Fibroblast of lung (primary cell): ENCODE measurements around the gene ICE2.

ENCODE experiments used
- CTCF ChIP-seq, 2 donors: IDR thresholded peaks in 1 of 2; conservative IDR thresholded peaks in 1 of 2; 1 replicate in 1 of 2; 2 replicates in 1 of 2; pipeline ENCODE4 v1.5.1; 2011 to 2012; ENCODE audit warnings: low read length in 2 of 2, control low read depth in 1 of 2, inconsistent platforms in 1 of 2, low read depth in 1 of 2, mild to moderate bottlenecking in 1 of 2
- EZH2 ChIP-seq: IDR thresholded peaks from 2 replicates; pipeline ENCODE4 v1.5.1; 2012; ENCODE audit warnings: low read length, control low read depth, mild to moderate bottlenecking; ENCODE audit errors: missing control alignments

DNA sequence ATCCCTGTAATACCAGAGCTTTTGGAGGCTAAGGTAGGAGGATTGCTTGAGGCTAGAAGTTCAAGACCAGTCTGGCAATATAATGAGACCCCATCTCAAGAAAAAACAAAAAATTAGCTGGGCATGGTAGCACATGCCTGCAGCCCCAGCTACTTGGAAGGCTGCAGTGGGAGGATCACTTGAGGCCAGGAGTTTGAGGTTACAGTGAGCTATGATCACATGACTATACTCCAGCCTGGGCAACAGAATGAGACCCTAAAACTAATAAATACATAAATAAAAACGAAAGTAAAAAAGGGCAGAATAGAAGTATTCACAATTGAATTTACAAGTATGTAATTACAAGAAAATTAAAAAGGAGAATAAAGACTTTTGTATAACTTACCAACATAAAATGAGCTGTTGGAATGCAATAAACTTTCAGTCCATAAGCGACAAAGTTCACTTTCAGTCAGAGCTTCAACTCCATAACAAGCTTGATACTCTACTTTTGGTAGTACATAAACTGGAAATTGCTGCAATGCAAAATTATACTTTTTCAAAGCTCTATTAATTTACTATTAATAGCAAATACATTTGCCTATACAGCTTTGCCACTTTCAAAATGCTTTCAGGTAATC is 36.8 kb downstream of the ICE2 start:
- TF ChIP-seq CTCF (conservative IDR thresholded peaks at IDR 0.05 in 1 of 2, IDR thresholded peaks at IDR 0.05 in 1 of 2; ENCODE audit: low read depth in 1 of 2, low read length in 2 of 2) (no peak), EZH2 (no peak)
